Left forelimb (tissue), 1 donor: ENCODE data around the gene LAMA2.

Experiments
- DNase-seq: peaks from one replicate; pipeline ENCODE4 v3.0.0-alpha.2; 2018; ENCODE audit warnings: low spot score

The LAMA2 gene

GRCh38 chr6:129317931-129318820 lies 435.2 kb downstream of the LAMA2 start:
- DNase-seq, result no peak

DNA sequence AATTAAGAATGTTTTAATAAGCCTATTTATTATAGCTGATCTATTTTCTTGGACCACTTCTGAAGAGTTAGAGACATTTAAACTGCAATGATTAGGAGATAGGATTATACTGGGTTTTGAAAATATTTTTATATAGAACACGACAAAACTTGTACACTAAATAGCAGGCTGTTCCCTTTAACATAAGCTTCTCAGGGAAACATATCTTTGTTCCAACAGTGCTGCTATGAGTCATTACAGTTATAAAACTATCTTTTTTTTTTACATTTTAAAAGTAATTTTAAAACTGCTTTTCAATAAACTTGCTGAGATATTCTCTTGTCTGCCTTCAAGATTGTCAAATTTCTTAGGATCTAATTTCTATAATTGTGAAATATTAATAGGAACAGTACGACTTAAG lies 438.0 kb downstream of the LAMA2 start:
- DNase-seq, result no peak

GRCh38 chr6:129321303-129321702 lies 438.4 kb downstream of the LAMA2 start:
- no peak for DNase-seq

GRCh38 chr6:129324345-129324744 lies 441.4 kb downstream of the LAMA2 start:
- DNase-seq, result no peak

GRCh38 chr6:129329678-129330077 lies 446.7 kb downstream of the LAMA2 start:
- DNase-seq, result no peak

- DNase-seq, result no peak
Measured at GRCh38 chr6:129331450-129332138, 448.7 kb downstream of the LAMA2 start.

DNA sequence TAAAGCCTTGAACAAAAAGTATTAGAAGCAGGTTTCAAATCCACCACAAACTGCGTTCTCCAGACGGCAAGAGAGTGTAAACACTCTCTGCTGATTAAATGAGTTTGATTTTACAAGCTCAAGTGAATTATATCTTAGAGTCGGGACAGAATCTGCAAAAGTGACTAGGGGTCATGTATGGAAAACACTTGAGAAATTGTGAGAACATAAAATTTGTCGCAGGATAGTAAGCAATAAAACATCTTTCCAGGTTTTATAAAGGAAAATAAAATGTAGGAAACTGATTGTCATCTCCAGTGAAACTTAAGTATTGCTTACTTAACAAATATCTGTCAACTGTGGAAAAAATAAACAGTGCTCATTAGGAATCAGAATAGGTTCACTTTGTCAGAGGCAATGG lies 452.9 kb downstream of the LAMA2 start:
- no peak for DNase-seq

DNA sequence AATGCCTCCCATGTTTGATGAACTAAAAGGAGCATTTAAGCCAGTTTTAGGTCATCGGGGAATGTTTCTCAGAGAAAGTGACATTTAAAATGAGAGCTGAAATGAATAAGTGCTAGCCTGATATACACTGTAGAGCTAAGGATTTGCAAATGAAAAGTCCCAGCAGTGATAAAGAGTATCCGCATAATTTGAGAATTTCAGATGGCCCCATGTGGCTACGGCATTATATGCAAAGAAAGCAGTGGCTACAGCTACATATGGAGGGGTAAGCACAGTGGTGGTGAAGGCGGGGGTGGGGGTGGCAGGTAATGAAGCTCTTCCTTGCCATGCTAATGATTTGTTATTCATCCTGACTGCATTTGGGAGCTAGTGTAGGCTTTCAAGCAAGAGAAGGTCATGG lies 455.7 kb downstream of the LAMA2 start:
- DNase-seq, result no peak

GRCh38 chr6:129340983-129341382 lies 458.0 kb downstream of the LAMA2 start:
- no peak for DNase-seq

DNA sequence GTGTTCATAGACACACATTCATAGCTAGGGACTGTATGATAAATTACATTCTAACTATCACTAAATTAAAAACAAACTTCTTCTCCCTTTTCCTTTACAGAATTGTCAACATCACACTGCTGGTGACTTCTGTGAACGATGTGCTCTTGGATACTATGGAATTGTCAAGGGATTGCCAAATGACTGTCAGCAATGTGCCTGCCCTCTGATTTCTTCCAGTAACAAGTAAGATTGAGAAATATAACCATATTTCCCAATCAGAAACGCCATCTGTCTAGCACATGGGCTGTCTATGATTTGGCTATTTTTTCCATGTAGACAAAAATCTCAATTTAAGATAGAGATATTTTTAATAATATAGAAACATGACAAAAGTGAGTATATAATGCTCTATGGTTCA lies 459.3 kb downstream of the LAMA2 start:
- no peak for DNase-seq

DNA sequence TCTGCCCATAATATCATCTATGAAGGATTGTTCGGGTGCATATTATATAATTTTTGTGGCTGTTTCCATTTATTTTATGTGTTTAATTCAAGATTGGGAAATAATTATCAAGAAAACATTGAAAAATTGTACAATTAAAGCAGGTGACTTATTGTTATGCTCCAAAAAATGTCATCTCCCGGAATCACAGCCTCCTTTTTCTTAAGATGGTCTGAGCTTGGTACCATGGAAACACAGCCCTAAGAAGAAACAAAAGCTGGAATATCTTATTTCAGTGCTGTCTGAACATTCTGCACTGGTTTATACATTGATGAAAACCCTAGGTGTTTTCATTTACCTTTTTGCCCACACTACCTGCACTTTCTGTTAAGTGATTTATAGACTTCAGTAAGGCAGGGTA lies 459.9 kb downstream of the LAMA2 start:
- DNase-seq, result no peak

GRCh38 chr6:129344379-129344778 lies 461.4 kb downstream of the LAMA2 start:
- no peak for DNase-seq

DNA sequence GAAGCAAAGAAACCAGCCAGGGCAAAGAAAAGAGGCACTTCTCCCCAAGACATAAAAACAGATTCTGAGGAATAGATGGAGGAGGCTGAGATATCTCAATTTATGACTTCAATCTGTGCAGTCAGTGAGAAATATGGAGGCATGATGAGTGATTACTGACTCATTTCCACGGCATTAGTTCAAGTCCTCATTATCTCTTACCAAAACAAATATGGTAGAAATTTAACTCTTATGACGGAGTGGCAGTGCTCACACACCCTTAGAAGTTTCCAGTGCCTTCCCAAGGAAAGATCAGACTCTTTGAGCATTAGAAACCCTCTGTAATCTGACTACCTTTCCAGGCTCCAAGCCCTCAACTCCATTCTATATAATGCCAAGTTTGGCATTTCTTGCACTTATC lies 463.0 kb downstream of the LAMA2 start:
- DNase-seq, result no peak

DNA sequence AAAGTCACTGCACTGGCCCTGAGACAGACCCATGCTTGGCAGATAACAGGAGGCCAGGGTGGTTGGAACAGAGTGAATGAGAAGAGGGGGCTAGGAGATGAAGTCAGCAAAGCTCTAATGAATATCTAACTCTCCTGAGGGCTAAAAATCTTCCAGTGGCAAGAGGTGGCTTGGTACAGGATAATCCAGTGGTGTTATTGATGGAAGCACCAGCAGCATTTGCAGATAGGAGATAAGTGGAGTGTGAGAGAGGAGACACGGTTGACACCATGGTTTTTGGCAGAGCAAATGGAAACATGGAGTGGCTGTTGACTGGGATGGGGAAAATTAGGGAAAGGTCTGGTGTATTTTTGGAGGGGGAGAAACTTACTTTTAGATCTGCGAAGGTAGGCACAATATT lies 464.0 kb downstream of the LAMA2 start:
- no peak for DNase-seq

GRCh38 chr6:129350278-129350677 lies 467.3 kb downstream of the LAMA2 start:
- DNase-seq, result no peak

GRCh38 chr6:129351807-129352206 lies 468.9 kb downstream of the LAMA2 start:
- no peak for DNase-seq

- DNase-seq, result no peak
Measured at GRCh38 chr6:129353067-129353466, 470.1 kb downstream of the LAMA2 start.

DNA sequence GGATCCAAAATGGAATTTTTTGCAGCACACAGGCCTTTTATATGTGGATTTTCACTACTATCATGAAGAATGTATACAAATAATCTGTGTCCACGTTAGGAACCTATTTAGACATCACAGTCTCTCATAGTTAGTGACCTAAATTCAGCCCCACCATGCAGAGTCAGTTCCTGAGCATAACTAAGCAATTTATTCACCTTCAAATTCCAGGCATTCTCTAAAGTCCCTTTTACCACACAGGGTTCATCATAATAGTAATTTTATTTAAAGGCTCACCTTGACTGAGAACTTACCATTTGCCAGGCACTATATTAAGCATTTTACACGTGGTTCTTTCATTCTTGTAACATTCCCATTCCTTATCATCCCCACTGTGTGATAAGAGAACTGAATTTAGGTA lies 473.2 kb downstream of the LAMA2 start:
- no peak for DNase-seq

DNA sequence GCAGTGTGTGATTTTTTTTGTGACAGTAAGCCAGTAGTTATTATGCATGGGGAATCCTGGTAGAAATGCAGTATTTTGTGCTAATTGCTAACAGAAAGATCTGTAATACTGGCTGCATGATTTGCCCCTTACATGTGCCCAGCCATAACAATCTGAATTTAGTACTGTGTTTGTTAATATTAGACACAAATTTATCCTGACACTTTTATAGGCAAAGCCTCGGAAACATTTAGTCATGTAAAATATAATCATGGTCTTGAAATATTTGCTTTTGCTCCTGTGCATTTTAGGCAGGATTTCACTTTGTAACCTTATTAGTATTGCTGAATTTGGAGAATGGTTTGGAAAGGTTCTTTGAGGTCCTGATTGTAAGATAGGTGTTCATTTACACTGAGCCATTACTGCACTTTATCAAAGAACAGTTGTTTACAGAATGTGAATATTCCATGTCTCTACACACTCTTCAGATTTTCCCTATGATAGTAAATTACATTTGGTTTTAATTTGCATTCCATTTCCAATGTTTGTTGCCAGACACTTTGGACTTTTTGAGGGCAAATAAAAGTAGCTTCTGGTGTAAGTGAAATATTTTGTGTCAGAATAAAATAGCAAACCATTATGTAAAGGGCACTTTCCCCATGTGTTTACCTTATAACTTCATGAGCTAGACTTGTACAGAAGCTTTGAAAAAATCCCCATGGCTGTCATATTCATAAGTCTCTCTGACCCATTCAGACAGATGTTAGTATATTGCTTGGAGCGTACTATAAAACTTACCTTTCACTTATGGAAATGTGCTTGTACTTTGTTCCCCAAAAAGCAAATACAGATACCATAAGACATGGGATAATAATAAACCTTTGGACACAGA lies 477.1 kb downstream of the LAMA2 start:
- DNase-seq, result no peak

- no peak for DNase-seq
Measured at GRCh38 chr6:129360682-129360955, 477.7 kb downstream of the LAMA2 start.

GRCh38 chr6:129364037-129364436 lies 481.1 kb downstream of the LAMA2 start:
- DNase-seq, result no peak

DNA sequence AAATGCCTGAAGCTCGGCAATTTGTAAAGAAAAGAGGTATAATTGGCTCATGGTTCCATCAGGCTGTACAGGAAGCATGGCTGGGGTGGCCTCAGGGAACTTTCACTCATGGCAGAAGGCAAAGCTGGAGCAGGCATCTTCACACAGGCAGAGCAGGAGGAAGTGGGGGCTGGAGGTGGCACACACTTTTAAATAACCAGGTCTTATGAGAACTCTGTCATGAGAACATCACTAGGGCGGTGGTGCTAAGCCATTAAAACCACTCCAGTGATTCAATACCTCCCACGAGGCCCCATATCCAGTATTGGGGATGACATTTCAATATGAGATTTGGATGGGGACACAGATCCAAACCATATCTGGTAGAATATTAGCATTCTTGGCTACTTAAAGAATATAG lies 481.8 kb downstream of the LAMA2 start:
- DNase-seq, result no peak

DNA sequence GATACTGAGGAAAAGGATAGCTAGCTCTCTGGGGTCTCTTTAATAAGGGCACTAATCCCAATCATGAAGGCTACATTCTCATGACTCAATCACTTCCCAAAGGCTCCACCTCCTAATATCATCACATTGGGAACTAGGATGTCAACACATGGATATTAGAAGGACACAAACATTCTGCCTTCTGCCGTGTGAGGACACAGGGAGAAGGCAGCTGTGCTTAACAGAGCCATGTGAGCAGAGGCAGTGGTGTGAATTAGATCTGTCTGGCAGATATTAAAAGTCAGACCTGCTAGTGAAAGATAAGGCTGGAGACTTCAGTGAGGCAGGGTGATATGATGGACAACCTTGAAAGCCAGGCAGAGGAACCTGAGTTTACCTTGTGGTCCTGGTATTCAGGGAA lies 485.1 kb downstream of the LAMA2 start:
- DNase-seq, result no peak
